ENCODE results near the gene DLL1. TPM values are rescaled to one million over a fixed set of nuclear protein-coding genes. Genes with fewer than 3 reads are reported as not detected.

The DLL1 gene
- total RNA-seq, 2 experiments from 2014 or later, result not detected

DNA sequence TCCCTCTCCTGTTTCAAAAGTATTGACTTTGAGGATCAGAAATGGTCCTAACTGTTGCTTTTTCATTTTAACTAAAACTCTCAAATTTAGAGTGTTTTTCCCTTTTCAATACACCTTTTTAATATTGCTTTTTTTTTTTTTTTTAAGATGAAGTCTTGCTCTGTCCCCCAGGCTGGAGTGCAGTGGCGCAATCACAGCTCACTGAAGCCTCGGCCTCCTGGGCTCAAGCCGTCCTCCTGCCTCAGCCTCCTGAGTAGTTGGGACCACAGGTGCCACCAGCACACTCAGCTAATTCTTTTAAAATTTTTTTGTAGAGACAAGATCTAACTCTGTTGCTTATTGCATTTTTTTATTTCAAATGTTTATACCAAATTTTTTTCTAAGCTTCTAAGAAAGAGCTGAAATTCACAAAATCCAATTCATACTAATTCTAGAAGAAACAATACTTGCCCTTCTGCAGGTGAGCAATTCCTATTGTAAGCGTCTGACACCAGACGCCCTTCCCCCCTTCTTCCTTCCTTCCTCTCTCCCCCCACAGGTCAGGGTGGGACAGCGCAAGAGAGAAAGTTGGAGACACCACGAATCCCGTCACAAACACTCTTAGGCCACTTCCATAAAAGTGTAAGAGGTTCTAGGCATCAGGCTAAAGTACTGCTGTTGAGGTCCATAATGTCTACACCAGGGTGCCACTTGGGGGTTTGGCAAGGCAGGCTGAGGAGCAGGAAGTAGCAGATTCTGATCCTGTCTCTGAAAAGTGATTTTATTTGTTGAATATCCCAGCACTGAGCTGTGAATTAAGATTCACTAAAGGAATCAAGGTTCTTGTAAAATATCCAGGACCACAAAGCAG, 12.8 kb downstream of the DLL1 start:
- peak overlapping the region; percentile 60 for H2AFZ ChIP-seq (ENCODE audit: low read length)
- TF ChIP-seq CTCF (conservative IDR thresholded peaks at IDR 0.05; ENCODE audit: low read length) (0 out of 2 replicates have a peak, but pooled peaks have one; percentile 13), EZH2phosphoT487 (IDR thresholded peaks at IDR 0.05; ENCODE audit: borderline replicate concordance, low read depth, low read length) (no peak)
- CTCF ChIA-PET (ENCODE audit: unreplicated experiment), result no interaction called here
- no peaks in the 10 kb centered on the region for H3K9me2 ChIP-seq (ENCODE audit: insufficient read depth, low read length)
- no peak overlapping the region for H3K27ac ChIP-seq (ENCODE audit: low read depth, low read length, poor library complexity, severe bottlenecking)
- H4K20me1 ChIP-seq (ENCODE audit: insufficient read depth, low read length), result no peaks in the 10 kb centered on the region
- no peaks in the 10 kb centered on the region for H3K79me2 ChIP-seq (ENCODE audit: insufficient read depth, low read depth, low read length)
- peak; percentile 4 for DNase-seq (ENCODE audit: low spot score)
- H3K9me3 ChIP-seq (ENCODE audit: low read length), result no peaks in the 10 kb centered on the region
- BruUV-seq (replicated peaks), result no TSS peak
- POLR2A ChIA-PET, result interaction anchor here (0.7 kb wide), 1 partner anchor 1007 kb away, joined by 7 read pairs; no protein-coding TSS in a partner anchor
- peaks cover 12% of the 10 kb centered on the region for H3K4me1 ChIP-seq (ENCODE audit: insufficient read depth, low read length, poor library complexity, severe bottlenecking)
- peak overlapping the region; percentile 28 for H3K4me2 ChIP-seq (ENCODE audit: low read length)
- H3K4me3 ChIP-seq (ENCODE audit: low read depth, low read length, poor library complexity, severe bottlenecking), result no peak overlapping the region
- H3K36me3 ChIP-seq (ENCODE audit: insufficient read depth, low read length), result no peaks in the 10 kb centered on the region
- intact Hi-C loops (cut with micrococcal nuclease; ENCODE audit: unreplicated experiment), result no loop called here

DNA sequence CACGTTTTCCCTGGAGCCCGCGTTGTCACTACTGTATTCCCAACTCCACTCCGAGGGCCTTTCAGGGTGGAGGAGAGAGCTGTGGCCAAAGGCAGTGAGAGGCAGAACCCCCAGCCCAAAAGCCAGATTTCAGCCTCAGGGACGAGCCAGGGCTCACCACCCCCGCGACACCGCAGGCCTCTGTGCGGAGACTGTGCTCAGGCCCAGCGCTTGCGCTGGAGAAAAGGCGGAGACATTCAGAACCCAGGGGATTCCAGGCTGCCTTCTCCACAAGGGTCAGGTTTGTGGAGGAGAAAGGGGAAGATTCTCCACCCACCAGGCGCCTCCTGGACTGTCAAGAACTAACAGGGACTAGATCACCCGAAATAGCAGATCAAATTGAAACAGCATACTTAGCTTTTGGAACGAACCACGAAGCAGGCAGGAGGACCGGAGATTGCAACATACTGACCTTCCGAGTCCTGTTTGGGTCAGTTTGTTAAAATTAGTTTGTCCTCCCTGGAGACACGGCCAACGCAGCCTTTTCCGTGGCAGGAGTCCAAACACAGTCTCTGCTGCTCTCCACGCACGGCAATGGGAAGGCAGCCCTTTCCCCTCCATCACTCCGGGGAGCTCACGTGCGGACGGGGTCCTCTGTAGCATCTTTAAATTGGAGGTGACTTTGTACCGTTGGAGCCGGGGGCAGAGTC, 14.4 kb downstream of the DLL1 start:
- intact Hi-C loops (cut with micrococcal nuclease; ENCODE audit: unreplicated experiment), result no loop called here
- DNase-seq (ENCODE audit: low spot score), result no peak

More for the DNA sequence above, 14.4 kb downstream of the DLL1 start:
- Histone ChIP-seq H4K20me1 (ENCODE audit: insufficient read depth, low read length) (no peaks in the 10 kb centered on the region), H3K27ac (ENCODE audit: low read depth, low read length, poor library complexity, severe bottlenecking) (no peak overlapping the region), H3K4me3 (ENCODE audit: low read depth, low read length, poor library complexity, severe bottlenecking) (no peak overlapping the region), H2AFZ (ENCODE audit: low read length) (no peak overlapping the region), H3K79me2 (ENCODE audit: insufficient read depth, low read depth, low read length) (no peaks in the 10 kb centered on the region), H3K4me2 (ENCODE audit: low read length) (no peak overlapping the region), H3K9me3 (ENCODE audit: low read length) (no peaks in the 10 kb centered on the region), H3K36me3 (ENCODE audit: insufficient read depth, low read length) (no peaks in the 10 kb centered on the region), H3K4me1 (ENCODE audit: insufficient read depth, low read length, poor library complexity, severe bottlenecking) (peaks cover 12% of the 10 kb centered on the region), H3K9me2 (ENCODE audit: insufficient read depth, low read length) (no peaks in the 10 kb centered on the region)
- CTCF ChIA-PET (ENCODE audit: unreplicated experiment), result interaction anchor here (0.6 kb wide), 1 partner anchor 98 kb away, joined by 3 read pairs; no protein-coding TSS in a partner anchor
- TF ChIP-seq CTCF (conservative IDR thresholded peaks at IDR 0.05; ENCODE audit: low read length) (no peak), EZH2phosphoT487 (IDR thresholded peaks at IDR 0.05; ENCODE audit: borderline replicate concordance, low read depth, low read length) (no peak)
- BruUV-seq (replicated peaks), result no TSS peak
- POLR2A ChIA-PET, result no interaction called here

Data from OCI-LY7 (cell line).